ENCODE results near the gene NDUFA8. TPM values are rescaled to one million over a fixed set of nuclear protein-coding genes. Genes with fewer than 3 reads are reported as not detected.

The NDUFA8 gene
- total RNA-seq, 1 experiment from 2014 or later = 60.7 TPM

GRCh38 chr9:122192261-122192875 is 32.8 kb upstream of the NDUFA8 start:
- H3K23ac ChIP-seq (ENCODE audit: insufficient read length, low read depth, low read length) = no peak overlapping the region
- no peak overlapping the region for H2BK15ac ChIP-seq (ENCODE audit: low read depth, low read length)
- H3K4me1 ChIP-seq (ENCODE audit: insufficient read depth, low read length) = no peaks in the 10 kb centered on the region
- H3K4ac ChIP-seq (ENCODE audit: low read depth, low read length) = no peak overlapping the region
- peaks cover 5% of the 10 kb centered on the region; the same call in 1 of the 2 replicates for H3K27me3 Mint-ChIP-seq (ENCODE audit: low read depth)
- no peaks in the 10 kb centered on the region for H3K9me3 Mint-ChIP-seq
- TF ChIP-seq, protein P1, sequence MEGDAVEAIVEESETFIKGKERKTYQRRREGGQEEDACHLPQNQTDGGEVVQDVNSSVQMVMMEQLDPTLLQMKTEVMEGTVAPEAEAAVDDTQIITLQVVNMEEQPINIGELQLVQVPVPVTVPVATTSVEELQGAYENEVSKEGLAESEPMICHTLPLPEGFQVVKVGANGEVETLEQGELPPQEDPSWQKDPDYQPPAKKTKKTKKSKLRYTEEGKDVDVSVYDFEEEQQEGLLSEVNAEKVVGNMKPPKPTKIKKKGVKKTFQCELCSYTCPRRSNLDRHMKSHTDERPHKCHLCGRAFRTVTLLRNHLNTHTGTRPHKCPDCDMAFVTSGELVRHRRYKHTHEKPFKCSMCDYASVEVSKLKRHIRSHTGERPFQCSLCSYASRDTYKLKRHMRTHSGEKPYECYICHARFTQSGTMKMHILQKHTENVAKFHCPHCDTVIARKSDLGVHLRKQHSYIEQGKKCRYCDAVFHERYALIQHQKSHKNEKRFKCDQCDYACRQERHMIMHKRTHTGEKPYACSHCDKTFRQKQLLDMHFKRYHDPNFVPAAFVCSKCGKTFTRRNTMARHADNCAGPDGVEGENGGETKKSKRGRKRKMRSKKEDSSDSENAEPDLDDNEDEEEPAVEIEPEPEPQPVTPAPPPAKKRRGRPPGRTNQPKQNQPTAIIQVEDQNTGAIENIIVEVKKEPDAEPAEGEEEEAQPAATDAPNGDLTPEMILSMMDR (conservative IDR thresholded peaks at IDR 0.05) = no peak
- no peak overlapping the region for H4K8ac ChIP-seq (replicated peaks; ENCODE audit: insufficient read length, low read depth, low read length)
- no peaks in the 10 kb centered on the region for H4K20me1 ChIP-seq (ENCODE audit: control insufficient read depth, insufficient read depth, insufficient read length)
- no peak overlapping the region for H4K91ac ChIP-seq (ENCODE audit: insufficient read length, low read depth, low read length)
- no peak overlapping the region for H3K27ac Mint-ChIP-seq
- H2BK20ac ChIP-seq (ENCODE audit: low read depth, low read length, poor library complexity, severe bottlenecking) = no peak overlapping the region
- no peak for DNase-seq
- H2BK5ac ChIP-seq (ENCODE audit: insufficient read length, low read length) = no peak overlapping the region
- no peak overlapping the region for H3K9ac ChIP-seq (ENCODE audit: extremely low read depth, insufficient read length, low read length)
- H3K23me2 ChIP-seq (ENCODE audit: insufficient read length, low read depth, low read length, poor library complexity, severe bottlenecking) = no peaks in the 10 kb centered on the region
- H2AFZ ChIP-seq (ENCODE audit: low read length) = no peak overlapping the region
- no peaks in the 10 kb centered on the region for H3K27me3 ChIP-seq (ENCODE audit: insufficient read depth, low read length)
- H2BK120ac ChIP-seq (ENCODE audit: low read depth, low read length, poor library complexity, severe bottlenecking) = no peak overlapping the region
- peaks cover 19 to 21% of the 10 kb centered on the region in 2 experiments for H3K4me1 Mint-ChIP-seq
- H3K9me3 ChIP-seq (ENCODE audit: control insufficient read depth, low read depth, low read length) = no peaks in the 10 kb centered on the region
- no peak overlapping the region for H3K14ac ChIP-seq (ENCODE audit: insufficient read depth, low read length)
- no peak overlapping the region for H3K27ac ChIP-seq (ENCODE audit: insufficient read length, low read depth, low read length)
- no peak overlapping the region for H3K56ac ChIP-seq (ENCODE audit: insufficient read length, low read depth, low read length)
- H3K79me1 ChIP-seq (ENCODE audit: insufficient read depth, low read depth, low read length, poor library complexity, severe bottlenecking) = no peaks in the 10 kb centered on the region
- H3T11ph ChIP-seq (ENCODE audit: low read length) = no peak overlapping the region
- no peaks in the 10 kb centered on the region for H3K79me2 ChIP-seq (ENCODE audit: insufficient read depth, low read length)
- H2AK5ac ChIP-seq (ENCODE audit: insufficient read length, low read length) = no peak overlapping the region
- no peak overlapping the region for H4K5ac ChIP-seq (ENCODE audit: insufficient read length, low read depth, low read length)
- H3K36me3 Mint-ChIP-seq (ENCODE audit: insufficient read depth in 1 of 3, low read depth in 3 of 3) = no peaks in the 10 kb centered on the region; a peak in 1 of 7 replicates
- no peak overlapping the region for H3K18ac ChIP-seq (ENCODE audit: insufficient read length, low read depth, low read length)
- no peak overlapping the region for H2BK12ac ChIP-seq (ENCODE audit: insufficient read length, low read depth, low read length)
- no peak overlapping the region for H3K4me3 Mint-ChIP-seq
- WGBS (ENCODE audit: extremely low coverage, insufficient read length, low lambda C conversion rate) = no CpG with 5 or more reads among the region's 5 CpGs
- H3K4me2 ChIP-seq (ENCODE audit: insufficient read depth, insufficient read length, low read length) = no peak overlapping the region

All from H9 (cell line).